ENCODE results near the gene CDCP1.

GRCh38 chr3:45098310-45098709 lies 47.9 kb downstream of the CDCP1 start:
- TF ChIP-seq POLR2AphosphoS5 (IDR thresholded peaks at IDR 0.05; ENCODE audit: borderline replicate concordance, low read depth, low read length) (no peak), EZH2 (IDR thresholded peaks at IDR 0.05) (no peak)
